HUES64 (cell line): Measurements from ENCODE around the gene INPP4B.

Experiments used
- H3K27ac ChIP-seq: 2 replicates; pipeline ENCODE4 v1.7.0; 2013; ENCODE audit warnings: low read depth, low read length, inconsistent platforms
- H3K27me3 ChIP-seq: 2 replicates; pipeline ENCODE4 v1.6.1; 2013; ENCODE audit warnings: mild to moderate bottlenecking, low read length; ENCODE audit not compliant: insufficient read depth
- H3K36me3 ChIP-seq: 2 replicates; pipeline ENCODE4 v1.6.1; 2013; ENCODE audit warnings: mild to moderate bottlenecking, low read length; ENCODE audit not compliant: insufficient read depth
- H3K4me1 ChIP-seq: 2 replicates; pipeline ENCODE4 v1.6.1; 2013; ENCODE audit warnings: mild to moderate bottlenecking, low read length, moderate library complexity; ENCODE audit not compliant: insufficient read depth
- H3K4me3 ChIP-seq: 2 replicates; pipeline ENCODE4 v1.5.1; 2013; ENCODE audit warnings: mild to moderate bottlenecking, low read length, moderate library complexity
- H3K9ac ChIP-seq: 2 replicates; pipeline ENCODE4 v1.6.1; 2013; ENCODE audit warnings: mild to moderate bottlenecking, low read depth, low read length
- H3K9me3 ChIP-seq: 2 replicates; pipeline ENCODE4 v1.6.1; 2013; ENCODE audit warnings: low read depth, low read length; ENCODE audit not compliant: insufficient read depth
- WGBS: fragments of 150-250, 120-280 bp; methylation state at CpG from one replicate; pipeline ENCODE4 v1.1.7; 2013; ENCODE audit warnings: missing lambda C conversion rate; 5-methylcytosine and 5-hydroxymethylcytosine counted together

Gene INPP4B

DNA sequence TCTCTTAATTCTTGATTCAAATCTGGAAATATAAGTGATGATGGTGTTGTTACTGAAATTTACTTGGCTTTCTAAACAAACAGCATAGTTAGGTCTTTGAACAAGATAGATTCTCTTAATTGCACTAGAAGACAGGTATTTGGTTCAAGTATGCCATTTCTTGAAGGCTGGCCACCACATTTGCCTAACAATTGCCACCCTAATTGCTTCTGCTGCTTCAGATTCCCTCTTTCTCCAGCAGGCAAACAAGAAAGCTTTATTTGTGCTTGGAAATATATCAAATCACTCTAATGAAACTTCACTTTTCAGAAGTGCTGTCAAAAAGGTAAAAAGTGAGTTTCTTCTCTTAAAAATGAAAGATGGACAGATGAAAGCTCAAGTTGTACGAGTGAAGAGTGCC lies 418.6 kb downstream of the INPP4B start:
- Histone ChIP-seq H3K9me3 (no peaks in the 10 kb centered on the region), H3K4me1 (peaks cover 27% of the 10 kb centered on the region), H3K9ac (peak overlapping the region; percentile 50; the same call in 1 of the 2 replicates), H3K27ac (peak overlapping the region; percentile 83), H3K4me3 (peak overlapping the region; percentile 37), H3K27me3 (no peaks in the 10 kb centered on the region), H3K36me3 (no peaks in the 10 kb centered on the region)
- 67% methylated on average over 1 of the region's 1 CpG for WGBS

DNA sequence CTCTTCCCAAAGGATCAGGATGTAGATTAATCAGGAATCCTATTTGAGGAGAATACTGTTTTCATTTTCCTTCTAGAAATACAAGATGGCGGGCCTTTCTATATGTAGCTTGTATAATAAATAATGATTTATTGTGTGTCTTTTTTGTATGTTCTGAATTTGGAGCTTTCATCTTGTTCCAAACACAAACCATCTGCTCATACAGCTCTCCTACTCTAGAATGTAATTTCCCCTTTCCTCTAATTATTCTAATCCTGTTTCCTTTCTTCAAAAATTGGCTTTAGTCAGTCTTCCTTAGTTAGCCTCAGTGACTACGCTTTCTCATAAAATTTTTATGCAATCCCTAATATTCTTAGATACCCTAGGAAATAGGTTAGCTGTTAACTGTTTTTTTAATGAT lies 422.2 kb downstream of the INPP4B start:
- H3K4me3 ChIP-seq, result no peak overlapping the region
- H3K9me3 ChIP-seq, result no peaks in the 10 kb centered on the region
- 100% methylated on average over 1 of the region's 2 CpGs for WGBS
- H3K9ac ChIP-seq, result no peak overlapping the region
- peaks cover 26% of the 10 kb centered on the region for H3K4me1 ChIP-seq
- no peaks in the 10 kb centered on the region for H3K36me3 ChIP-seq
- H3K27me3 ChIP-seq, result no peaks in the 10 kb centered on the region
- no peak overlapping the region for H3K27ac ChIP-seq

DNA sequence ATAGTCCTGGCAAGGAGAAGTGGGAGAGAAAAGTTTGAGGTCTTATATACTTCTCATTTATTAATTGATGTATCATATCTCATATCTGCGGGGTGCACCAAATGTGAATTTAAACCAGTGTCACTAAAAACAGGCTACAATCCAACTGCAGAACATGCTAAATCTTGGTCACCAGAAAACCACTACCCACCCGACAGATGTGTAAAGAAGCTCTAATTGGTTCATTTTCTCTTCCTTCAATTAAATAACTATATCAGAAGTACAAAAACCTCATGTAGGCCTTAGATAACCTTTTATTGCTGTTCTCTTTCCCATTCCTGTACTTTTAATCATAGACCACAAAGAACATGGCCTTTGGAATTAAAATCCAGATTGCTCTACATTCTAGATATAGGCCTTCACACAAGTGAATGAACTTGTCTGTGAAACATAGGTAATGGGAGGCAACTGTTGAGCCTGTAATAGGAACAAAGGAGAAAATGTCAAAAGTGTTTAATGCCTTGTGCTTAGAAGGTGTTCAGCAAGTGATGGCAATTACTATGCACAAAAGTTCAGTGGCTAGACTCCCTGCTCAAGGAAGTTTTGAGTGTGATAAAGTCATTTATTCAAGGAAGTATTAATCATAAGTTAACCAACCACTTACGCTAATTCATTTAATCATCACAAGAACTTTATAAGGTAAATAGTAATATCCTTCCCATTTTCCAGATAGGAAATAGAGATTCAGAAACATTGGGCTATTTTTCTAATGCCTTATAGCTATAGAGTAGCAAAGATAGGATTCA lies 425.6 kb downstream of the INPP4B start:
- H3K27ac ChIP-seq, result no peak overlapping the region
- H3K4me3 ChIP-seq, result no peak overlapping the region
- H3K36me3 ChIP-seq, result no peaks in the 10 kb centered on the region
- no peaks in the 10 kb centered on the region for H3K9me3 ChIP-seq
- no peaks in the 10 kb centered on the region for H3K27me3 ChIP-seq
- 100% methylated on average over 2 of the region's 3 CpGs for WGBS
- no peaks in the 10 kb centered on the region; the same call in 1 of the 2 replicates for H3K4me1 ChIP-seq
- no peak overlapping the region for H3K9ac ChIP-seq

DNA sequence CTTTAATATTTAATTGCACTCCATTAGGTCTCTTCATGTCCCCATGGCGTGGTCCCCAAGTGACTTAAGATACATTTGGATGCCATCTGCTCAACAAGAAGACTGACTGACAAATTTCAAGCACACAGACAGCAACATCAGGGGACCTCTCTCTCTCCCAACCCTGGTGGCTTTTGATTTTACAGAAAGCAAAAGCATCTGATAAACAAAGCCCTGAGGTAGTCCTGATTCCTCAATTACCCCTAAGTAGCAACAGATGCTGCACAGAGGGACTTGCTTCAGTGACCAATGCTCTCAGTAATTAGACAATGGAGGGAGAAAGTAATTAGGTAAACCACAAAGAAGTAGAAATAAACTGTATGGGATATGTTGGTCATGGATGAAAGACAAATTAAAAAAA lies 426.4 kb downstream of the INPP4B start:
- H3K4me3 ChIP-seq, result no peak overlapping the region
- H3K4me1 ChIP-seq, result no peaks in the 10 kb centered on the region; the same call in 1 of the 2 replicates
- H3K9ac ChIP-seq, result no peak overlapping the region
- H3K27me3 ChIP-seq, result no peaks in the 10 kb centered on the region
- no peaks in the 10 kb centered on the region for H3K36me3 ChIP-seq
- H3K27ac ChIP-seq, result no peak overlapping the region
- no peaks in the 10 kb centered on the region for H3K9me3 ChIP-seq
- WGBS, result 96% methylated on average over 1 of the region's 1 CpG

DNA sequence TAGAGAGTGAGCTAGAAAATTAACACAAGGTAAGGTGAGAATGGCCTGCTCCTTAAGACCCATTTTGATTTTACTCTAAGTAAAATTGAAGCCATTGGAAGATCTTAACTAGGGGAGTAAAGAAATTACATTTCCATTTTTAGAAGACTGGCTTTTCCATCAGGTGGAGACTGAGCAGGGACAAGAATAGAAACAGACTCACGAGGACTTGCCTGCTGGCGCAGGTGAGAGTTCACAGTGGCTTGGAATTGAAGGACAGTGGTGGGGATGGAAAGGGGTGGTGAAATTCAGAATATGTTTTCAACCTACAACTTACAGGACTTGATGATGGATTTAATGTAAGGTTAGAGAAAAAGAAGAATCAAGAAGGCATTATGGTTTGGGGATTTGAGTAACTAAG lies 427.4 kb downstream of the INPP4B start:
- no peak overlapping the region for H3K4me3 ChIP-seq

DNA sequence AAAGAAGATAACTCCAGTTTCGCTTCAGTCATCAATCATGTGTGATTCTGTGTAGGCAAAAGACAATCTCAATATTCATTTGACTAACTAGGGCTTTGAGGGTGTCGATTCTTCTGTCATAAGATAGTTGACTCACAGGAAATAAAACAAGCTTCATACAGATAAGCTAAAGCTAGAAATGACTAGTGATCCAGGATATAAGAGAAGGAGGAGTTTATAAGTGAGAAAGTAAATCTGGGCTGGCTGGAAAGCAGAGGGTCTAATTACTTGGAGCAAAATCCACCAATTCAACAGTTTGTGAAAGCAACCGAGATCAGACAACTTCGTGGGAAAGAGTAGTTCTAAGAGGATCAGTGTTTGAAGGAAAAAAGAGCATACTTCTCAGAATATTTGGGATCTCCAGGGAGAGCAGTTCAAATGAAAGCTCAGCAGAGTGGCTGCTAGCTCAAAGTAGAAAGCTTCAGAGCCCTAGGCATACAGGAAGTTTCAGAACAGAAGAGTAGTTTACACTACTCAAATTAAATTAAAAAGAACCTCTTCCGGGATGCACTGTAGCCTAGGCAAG lies 429.3 kb downstream of the INPP4B start:
- WGBS, result 92% methylated on average over 5 of the region's 5 CpGs
- no peak overlapping the region for H3K27ac ChIP-seq

More for the DNA sequence above, 427.4 kb downstream of the INPP4B start:
- Histone ChIP-seq H3K27ac (no peak overlapping the region), H3K4me1 (no peaks in the 10 kb centered on the region; the same call in 1 of the 2 replicates), H3K36me3 (no peaks in the 10 kb centered on the region), H3K9ac (no peak overlapping the region), H3K27me3 (no peaks in the 10 kb centered on the region), H3K9me3 (no peaks in the 10 kb centered on the region)
- 100% methylated on average over 2 of the region's 2 CpGs for WGBS

DNA sequence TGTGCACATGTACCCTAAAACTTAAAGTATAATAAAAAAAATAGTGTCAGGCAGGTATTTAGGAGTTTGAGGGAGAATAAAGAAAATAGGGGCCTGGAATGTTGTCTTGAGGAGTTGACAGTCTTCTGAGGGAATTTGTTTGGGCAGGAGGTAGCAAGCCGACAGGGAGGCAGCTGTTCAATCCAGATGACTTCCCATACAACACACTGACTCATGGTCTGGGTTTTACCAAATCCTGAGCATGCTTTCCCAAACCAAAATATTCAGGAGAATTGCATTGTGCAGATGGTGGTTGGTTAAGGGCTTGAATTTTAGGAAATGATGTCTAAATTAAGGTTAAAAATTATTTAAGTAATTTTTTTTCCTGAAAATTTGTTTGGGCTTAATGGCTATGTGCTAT lies 430.0 kb downstream of the INPP4B start:
- no CpG with 5 or more reads among the region's 1 CpG for WGBS
- H3K27ac ChIP-seq, result no peak overlapping the region
- H3K9me3 ChIP-seq, result no peaks in the 10 kb centered on the region
- no peaks in the 10 kb centered on the region; the same call in 1 of the 2 replicates for H3K4me1 ChIP-seq
- H3K4me3 ChIP-seq, result no peak overlapping the region
- no peaks in the 10 kb centered on the region for H3K27me3 ChIP-seq
- no peaks in the 10 kb centered on the region for H3K36me3 ChIP-seq
- no peak overlapping the region for H3K9ac ChIP-seq

More for the DNA sequence above, 429.3 kb downstream of the INPP4B start:
- Histone ChIP-seq H3K4me3 (no peak overlapping the region), H3K36me3 (no peaks in the 10 kb centered on the region), H3K27me3 (no peaks in the 10 kb centered on the region), H3K9ac (no peak overlapping the region), H3K4me1 (no peaks in the 10 kb centered on the region; the same call in 1 of the 2 replicates), H3K9me3 (no peaks in the 10 kb centered on the region)

DNA sequence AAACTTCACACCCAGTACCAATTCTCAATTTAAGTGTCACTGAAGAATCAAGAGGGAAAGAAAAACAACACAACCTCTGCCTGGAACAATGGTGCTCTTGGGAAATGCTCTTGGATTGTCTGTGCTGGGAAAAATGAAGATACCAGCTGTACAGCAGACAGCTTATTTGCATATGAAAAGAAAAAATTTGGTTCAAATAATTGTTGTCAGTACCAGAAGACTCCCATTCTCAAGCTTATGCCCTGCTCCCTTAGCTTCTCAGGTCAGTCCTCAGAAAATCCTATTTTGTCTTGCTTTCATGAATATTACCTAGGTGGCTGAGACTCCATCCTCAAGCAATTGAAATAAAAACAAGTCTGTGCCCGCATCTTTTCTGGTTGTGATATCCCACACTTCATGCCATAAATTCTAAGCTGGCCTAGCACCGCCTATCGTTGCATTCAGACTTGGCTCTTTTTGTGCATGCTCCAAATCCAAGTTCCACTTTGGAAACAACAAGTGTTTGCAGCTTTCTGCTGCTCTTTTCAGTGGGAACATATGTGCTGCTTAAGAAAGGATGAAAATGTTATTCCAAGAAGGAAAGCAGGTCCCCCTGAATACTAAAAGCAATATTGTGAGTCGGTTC lies 431.6 kb downstream of the INPP4B start:
- no peak overlapping the region for H3K4me3 ChIP-seq
- H3K9me3 ChIP-seq, result no peaks in the 10 kb centered on the region
- H3K36me3 ChIP-seq, result no peaks in the 10 kb centered on the region
- H3K9ac ChIP-seq, result no peak overlapping the region
- no peaks in the 10 kb centered on the region; the same call in 1 of the 2 replicates for H3K4me1 ChIP-seq
- WGBS, result 95% methylated on average over 4 of the region's 4 CpGs
- H3K27ac ChIP-seq, result no peak overlapping the region
- no peaks in the 10 kb centered on the region for H3K27me3 ChIP-seq

DNA sequence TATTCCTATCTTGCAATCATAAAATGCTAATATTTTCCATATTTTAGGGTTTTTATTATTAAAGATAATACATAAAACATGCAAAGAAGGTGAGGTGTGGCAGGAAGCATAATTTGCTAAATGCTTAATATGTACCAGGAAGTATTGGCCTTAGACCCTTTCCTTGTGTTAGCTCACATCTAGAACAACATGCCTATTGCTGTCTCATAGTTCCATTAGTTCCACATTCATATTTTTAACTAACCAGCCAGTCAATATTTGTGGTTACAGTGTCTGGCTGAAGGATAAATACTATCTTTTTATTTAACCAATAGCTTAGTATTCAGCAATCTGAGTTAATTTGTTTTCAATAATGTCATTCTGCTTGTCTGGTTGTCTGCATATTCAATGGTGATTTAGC lies 432.6 kb downstream of the INPP4B start:
- H3K4me3 ChIP-seq, result no peak overlapping the region
- no peaks in the 10 kb centered on the region for H3K9me3 ChIP-seq
- no peaks in the 10 kb centered on the region for H3K27me3 ChIP-seq
- no peaks in the 10 kb centered on the region; the same call in 1 of the 2 replicates for H3K4me1 ChIP-seq
- H3K27ac ChIP-seq, result no peak overlapping the region
- no peaks in the 10 kb centered on the region for H3K36me3 ChIP-seq
- H3K9ac ChIP-seq, result no peak overlapping the region

DNA sequence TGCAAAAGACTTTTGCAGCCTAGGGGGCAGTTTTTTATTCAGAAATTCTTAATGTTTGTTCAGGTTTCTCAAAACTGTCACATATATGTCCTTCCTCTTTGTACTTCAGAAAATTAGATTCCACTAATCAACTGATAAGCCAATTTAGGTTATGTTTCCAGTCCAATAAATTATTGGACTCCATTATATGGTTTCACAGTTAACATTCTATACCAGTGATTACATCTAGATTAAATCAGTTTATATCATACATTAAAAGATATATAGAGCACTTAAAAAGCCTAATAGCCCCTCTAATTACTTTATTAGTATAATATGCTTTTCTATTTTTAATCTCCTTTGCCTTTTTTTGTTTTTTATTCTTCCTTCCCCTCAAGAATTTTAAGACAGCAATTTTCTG lies 434.1 kb downstream of the INPP4B start:
- Histone ChIP-seq H3K9ac (no peak overlapping the region), H3K4me1 (peaks cover 11% of the 10 kb centered on the region), H3K4me3 (no peak overlapping the region), H3K27me3 (no peaks in the 10 kb centered on the region), H3K9me3 (no peaks in the 10 kb centered on the region), H3K36me3 (no peaks in the 10 kb centered on the region), H3K27ac (no peak overlapping the region)

DNA sequence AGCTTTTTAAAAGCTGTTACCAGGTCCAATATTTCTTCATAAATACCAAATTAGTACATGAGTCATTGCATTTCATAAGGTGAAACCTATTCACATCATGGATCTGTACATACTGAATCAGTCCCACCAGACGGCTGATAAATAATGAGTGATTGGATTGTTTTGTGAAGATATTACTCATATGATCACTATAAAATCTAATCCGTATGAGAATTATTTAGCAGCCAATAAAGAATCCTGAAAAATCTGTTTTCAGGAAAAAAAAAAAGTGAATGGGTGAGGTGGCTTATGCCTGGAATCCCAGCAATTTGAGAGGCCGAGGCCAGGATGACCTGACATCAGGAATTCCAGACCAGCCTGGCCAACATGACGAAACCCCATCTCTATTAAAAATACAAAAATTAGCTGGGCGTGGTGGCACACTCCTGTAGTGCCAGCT lies 438.1 kb downstream of the INPP4B start:
- peaks cover 47% of the 10 kb centered on the region for H3K4me1 ChIP-seq
- no peak overlapping the region for H3K4me3 ChIP-seq
- no peaks in the 10 kb centered on the region for H3K9me3 ChIP-seq
- no peaks in the 10 kb centered on the region for H3K27me3 ChIP-seq
- no peak overlapping the region for H3K27ac ChIP-seq
- H3K9ac ChIP-seq, result no peak overlapping the region
- 92% methylated on average over 3 of the region's 5 CpGs for WGBS
- no peaks in the 10 kb centered on the region for H3K36me3 ChIP-seq
